Occipital lobe (tissue), 2 donors: ENCODE results near the gene POU2F1. TPM values are rescaled to one million over a fixed set of nuclear protein-coding genes. Genes with fewer than 3 reads are reported as not detected.

Experiments used
- DNase-seq: peaks from one replicate; lab custom pipeline; 2025; lab: John Stamatoyannopoulos, UW
- total RNA-seq: library from RNA; depleted of rRNA; stranded (reverse); fragments of >200 nt; gene quantifications from one replicate; pipeline ENCODE4 v1.2.3, GENCODE V29; 2014

The POU2F1 gene
- total RNA-seq, 1 donor from 2014 or later, result 34.6 TPM

DNA sequence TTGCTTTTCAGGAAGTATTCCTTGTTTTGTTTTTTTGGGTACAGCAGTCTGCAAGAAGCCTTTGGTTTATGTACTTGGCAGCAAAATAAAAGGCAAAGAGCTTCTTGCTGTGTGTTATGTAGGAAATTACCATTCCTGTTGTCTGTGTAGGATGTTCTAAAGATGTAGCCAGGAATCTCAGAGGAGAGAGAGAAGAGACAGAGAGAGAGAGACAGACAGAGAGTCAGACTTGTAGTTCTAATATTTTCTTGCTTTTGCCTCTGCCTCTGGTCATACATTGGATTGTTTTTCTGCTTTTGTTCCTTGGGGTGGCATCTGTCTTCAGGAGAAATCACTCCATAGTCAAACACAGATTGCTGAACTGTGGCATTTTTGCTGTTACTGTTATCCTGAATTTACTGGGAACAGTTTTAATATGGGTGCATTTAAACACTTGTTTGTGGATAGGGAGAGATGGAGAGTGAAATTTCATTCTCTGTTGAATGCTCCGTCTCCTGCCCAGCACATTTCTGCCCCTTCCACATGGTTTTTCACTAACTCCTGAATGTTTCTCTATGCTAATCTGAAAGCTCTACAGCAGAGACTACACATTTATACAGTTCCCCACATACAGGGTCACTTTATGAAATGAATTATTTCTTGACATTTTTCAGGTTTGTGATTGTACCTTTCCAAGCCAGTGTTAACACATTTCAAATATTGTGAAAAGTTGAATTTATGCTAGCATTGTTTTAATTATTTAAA, 49.8 kb downstream of the POU2F1 start:
- DNase-seq, result no peak

DNA sequence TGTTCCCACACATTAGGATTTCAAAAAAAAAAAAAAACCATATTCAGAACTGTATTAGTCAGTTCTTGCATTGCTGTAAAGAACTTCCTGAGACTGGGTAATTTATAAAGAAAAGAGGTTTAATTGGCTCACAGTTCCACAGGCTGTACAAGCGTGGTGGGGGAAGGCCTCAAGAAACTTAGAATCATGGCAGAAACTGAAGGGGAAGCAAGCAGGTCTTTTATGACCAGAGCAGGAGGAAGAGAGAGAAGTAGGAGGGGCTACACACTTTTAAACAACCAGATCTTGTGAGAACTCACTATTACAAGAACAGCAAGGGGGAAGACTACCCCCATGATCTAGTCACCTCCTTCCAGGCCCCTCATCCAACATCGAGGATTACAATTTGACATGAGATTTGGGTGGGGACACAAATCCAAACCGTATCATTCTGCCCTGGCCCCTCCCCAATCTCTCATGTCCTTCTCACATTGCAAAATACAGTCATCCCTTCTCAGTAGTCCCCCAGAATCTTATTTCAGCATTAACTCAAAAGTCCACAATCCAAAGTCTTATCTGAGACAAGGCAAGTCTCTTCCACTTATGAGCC, 51.8 kb downstream of the POU2F1 start:
- DNase-seq, result no peak

DNA sequence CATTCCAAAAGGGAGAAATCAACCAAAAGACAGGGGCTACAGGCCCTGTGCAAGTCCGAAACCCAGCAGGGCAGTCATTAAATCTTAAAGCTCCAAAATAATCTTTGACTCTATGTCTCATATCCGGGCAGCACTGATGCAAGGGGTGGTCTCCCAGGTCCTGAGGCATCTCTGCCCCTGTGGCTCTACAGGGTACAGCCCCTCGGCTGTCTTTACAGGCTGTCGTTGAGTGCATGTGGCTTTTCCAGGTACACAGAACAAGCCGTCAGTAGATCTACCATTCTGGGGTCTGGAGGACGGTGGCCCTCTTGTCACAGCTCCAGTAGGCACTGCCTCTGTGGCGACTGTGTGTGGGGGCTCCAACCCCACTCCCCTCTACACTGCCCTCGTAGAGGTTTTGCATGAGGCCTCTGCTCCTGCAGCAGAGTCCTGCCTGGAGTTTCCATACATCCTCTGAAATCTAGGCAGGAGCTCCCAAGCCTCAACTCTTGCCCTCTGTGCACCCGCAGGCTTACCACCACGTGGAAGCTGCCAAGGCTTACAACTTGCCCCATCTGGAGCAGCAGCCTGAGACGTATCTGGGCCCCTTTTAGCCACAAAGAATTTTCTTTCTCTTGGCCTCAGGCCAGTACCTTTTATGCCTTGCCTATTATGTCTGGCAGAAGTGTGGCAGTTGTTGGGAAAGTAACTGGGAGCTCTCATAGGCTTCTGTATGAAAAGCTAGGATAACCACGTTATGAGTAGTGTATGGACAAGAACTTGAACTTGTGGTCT, 52.5 kb downstream of the POU2F1 start:
- no peak for DNase-seq

DNA sequence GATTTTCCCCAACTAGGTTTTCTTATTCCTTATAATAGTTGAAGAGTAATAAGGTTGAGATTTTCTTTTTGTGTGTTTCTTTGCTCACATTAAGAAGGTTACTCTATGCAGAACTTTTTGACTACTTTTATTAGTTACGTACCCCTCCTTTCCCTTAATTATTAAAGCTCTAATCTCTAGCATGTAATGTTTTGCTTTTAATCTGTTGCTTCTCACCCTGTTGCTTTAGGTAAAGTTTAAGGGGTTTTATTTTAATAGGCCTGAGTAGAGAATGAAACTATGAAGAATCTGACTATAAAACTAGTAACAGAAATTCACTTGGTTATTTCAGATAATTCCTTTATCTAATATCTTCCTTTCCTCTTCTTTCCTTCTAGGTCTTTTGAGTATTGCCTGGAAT, 53.4 kb downstream of the POU2F1 start:
- DNase-seq, result no peak

DNA sequence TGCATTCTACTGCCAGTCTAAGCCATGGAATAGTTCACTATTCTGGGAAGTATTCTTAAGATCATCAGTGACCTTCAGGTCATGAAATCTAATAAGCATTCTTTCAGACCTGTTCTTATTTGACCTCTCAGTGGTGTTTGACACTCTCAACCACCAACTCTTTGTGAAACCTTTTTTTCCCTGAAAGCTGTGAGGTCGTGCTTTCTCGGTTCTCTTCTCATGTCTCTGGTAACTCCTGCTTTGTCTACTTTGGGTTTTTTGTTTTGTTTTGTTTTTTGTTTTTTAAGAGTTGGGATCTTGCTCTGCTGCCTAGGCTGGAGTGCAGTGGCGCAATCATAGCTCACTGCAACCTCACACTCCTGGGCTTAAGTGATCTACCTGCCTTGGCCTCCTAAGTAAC, 56.3 kb downstream of the POU2F1 start:
- DNase-seq, result no peak

DNA sequence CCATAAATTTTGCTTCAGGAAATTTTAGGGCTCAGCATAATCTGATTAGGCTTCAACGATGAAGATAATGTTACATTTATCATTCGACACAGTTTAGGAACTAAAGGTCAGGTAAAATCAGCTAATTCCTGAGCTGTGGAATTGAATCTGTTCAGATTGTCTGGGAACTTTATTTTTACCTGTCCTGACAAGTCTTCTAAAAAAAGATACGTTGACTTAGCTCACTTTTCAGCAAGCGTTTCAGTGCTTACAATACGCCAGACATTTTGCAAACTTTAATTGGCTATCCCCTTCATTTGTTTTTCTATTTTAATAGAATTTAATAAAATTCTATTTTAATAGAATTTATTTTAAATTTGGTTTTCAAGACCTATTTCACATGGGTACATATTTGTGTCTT, 57.8 kb downstream of the POU2F1 start:
- DNase-seq, result no peak

DNA sequence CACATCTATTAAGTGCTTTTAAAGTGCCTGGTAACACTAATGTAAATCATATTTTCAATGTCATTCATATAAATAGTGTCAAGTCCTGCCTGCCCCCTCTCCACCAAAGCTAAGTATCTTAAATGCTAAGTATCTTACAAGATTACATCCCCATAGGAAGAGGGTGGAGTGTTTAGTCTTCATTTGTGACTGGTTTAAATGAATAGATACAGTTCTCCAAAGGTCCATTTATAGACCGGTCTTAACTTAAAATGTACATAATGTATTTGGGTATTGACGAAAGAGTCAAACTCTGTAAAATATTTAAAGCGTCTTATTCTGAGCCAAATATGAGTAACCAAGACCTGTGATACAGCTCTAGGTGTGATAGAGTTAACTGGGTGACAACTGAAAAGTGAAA, 60.2 kb downstream of the POU2F1 start:
- no peak for DNase-seq

DNA sequence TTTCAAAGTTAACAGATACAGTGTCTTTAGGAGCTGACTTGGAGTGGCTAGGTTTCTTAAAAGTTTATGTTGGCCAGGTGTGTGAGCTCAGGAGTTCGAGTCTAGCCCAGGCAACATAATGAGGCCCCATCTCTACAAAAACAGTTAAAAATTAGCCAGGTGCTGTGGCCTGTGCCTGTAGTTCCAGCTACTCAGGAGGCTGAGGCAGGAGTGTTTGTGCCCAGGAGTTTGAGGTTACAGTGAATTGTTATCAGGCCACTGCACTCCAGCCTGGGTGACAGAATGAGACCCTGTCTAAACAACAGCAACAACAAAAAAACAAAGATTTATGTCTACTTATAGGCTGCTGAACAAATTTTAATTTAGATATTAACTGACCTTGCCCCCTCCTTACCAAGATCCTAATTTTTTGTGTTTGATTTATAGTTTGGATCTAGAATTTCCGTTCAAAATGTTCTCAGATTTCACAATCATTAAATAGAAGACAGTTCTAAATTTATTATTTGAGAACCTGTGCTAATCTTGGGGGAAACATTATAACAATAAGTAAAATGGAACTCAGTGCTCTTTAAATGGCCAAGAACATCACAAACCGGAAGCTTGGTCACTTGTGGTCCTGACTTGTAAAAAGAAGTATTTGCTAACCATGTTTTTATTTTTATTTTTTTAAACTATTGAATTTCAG, 67.8 kb downstream of the POU2F1 start:
- no peak for DNase-seq

DNA sequence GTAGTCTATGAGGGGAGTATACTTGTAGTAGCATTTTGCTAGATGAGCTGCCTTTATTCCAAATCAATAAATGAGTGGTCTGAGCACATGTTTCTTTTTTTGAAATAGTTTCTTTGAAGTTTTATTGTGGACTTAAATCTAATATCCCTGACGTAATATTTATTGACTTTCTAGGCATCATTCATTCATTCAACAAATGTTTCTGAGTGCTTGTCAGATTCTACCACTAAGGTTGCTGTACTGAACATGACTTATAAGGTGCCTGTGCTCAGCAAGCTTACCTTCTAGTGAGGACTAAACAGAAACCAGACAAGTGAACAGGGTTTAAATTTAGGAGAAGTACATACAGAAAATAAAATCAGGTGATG, 68.4 kb downstream of the POU2F1 start:
- no peak for DNase-seq

DNA sequence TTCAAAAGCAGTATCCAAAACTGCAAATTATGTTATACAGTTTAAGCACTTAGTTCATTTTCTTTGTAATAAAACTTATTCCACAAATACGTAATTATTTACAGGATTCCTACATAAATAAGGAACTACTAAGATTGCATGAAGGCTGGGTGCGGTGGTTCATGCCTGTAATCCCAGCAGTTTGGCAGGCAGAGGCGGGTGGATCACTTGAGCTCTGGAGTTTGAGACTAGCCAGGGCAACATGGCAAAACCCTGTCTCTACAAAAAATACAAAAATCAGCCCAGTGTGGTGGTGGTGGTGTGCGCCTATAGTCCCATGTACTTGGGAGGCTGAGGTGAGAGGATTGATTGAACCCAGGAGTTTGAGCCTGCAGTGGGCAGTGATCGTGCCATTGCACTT, 69.3 kb downstream of the POU2F1 start:
- no peak for DNase-seq

DNA sequence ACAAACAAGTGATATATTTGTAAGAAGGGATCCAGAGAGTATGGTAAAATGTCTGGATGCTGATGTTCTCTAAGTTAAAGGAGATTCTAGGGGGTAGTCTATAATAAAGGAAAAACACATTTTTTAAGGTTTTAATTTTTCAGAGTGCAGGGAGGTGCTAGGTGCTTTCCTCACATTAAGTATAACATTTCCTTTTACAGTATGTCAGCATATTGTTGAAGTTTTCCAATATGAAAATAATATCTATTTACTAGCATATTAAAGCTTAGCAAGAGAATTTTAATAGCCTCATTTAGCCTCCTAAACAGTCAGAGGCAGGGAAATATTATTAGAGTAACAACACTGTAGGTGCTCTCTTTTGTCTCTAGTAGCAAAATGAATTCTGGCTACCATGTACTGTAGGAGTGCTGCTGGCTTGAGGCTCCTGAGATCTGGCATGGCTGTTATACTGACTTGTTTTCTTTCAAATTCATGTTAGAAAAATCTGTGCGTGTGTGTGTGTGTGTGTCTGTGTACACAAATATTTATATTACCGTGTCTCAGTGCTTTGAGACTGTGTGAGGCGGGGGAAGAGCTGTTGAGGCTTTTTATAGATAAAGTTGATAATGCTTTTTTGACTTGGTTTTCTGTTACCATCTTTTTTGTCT, 71.0 kb downstream of the POU2F1 start:
- no peak for DNase-seq

DNA sequence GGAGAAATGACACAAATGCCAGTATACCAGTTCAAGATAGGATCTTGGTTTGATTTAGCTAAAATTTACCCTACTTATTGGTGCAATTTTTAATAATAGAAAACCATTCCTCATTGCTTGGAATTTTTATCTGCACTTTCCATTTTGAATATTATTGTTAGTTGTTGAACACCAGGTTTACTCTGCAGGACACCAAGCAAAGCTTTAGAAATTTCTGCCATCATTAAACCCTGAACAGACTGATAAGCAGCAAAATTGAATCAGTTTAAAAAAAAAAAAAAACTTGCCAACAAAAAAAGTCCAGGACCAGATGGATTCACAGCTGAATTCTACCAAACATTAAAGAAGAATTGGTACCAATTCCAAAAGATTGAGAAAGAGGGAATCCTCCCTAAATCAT, 71.5 kb downstream of the POU2F1 start:
- DNase-seq, result no peak

DNA sequence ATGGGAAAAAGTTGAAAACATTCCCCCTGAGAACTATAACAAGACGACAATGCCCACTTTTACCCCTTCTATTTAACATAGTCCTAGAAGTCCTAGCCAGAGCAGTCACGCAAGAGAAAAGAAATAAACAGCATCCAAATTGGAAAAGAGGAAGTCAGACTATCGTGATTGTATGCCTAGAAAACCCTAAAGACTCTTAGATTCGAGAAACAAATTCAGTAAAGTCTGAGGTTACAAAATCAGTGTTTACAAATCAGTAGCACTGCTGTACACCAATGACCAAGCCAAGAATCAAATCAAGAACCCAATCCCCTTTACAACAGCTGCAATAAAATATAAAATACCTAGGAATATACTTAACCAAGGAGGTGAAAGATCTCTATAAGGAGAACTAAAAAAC, 72.4 kb downstream of the POU2F1 start:
- DNase-seq, result no peak

DNA sequence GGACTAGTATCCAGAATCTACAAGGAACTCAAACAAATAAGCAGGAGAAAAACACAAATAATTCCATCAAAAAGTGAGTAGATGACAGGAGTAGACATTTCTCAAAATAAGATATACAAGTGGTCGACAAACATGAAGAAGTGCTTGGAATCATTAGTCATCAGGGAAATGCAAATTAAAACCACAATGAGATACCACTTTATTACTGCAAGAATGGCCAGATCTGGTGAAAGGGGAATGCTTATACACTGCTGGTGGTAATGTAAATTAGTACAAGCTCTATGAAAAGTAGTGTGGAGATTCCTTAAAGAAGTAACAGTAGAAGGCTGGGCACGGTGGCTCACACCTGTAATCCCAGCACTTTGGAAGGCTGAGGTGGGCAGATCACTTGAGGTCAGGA, 73.8 kb downstream of the POU2F1 start:
- DNase-seq, result no peak

DNA sequence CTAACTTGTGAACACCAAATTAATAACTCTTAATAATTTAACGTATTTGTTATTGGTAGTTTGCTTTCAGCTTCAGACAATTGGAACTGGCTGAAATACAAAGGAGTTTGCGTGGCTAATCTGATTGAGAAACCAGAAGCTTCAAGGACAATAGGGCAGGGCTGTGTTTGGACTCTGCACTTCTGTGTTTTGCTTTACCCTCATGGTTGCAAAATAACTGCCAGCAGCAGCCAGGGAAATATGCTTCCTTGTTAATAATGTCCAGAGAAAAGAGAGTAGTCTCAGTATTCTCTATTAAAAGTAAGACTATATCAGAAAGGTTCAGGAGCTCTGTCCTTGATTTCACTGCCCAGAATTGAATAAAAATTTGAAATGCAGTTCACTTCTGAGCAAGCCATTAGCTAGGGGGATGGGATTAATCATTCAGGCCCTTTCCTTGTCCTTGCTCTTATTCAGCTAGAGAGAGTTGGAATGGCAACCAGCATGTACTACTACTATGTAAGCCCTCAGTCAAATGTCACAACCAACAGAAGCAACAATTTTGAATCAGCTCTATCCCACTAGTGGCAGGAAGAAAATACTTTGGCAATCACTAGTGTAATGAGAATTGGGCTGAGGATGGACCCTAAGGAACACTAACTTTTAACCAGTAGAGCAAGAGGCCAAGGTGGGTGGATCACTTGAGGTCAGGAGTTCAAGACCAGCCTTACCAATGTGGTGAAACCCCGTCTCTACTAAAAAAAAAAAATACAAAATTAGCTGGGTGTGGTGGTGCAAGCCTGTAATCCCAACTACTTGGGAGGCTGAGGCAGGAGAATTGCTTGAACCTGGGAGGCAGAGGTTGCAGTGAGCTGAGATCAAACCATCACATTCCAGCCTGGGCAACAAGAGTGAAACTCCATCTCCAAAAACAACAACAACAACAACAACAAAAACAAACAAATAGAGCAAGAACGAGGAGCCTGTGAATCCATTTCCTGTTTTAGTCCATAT, 76.8 kb downstream of the POU2F1 start:
- no peak for DNase-seq

DNA sequence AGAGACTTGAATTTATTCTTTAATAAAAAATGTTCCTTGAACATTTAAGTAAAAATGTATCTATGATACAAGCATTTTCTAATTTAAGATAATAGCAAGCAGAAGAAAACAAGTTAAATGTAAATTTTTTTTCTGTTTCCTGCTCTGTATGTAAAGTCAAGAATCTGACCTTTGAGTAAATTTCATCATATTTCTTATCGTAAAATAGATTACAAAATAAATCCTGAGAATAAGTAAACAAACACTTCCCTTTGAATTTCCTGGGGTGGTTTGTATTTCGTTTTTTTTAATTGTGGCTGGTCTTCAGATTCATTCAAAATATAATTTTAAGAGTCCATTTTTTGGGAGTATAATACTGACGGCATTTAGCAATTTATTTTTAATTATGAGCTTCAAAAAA, 77.6 kb downstream of the POU2F1 start:
- DNase-seq, result no peak

DNA sequence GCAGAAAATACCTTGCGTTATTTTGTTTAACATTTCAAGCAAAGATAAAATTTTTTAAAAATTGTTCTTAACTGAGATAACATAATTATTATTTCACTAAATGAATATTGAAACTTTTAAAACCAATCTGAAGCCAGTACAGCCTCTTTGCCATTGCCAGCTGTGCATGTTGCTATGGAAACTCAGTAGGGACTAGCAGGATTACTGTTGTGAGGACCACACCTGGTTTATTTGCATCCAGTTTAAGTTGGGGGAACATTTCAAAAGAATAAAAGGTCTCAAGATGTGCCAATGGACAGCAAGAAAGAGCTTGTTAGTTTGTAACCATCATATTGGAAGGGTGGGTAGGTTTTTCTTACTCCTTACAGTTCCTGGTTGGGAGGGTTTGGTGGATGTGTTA, 80.7 kb downstream of the POU2F1 start:
- no peak for DNase-seq

DNA sequence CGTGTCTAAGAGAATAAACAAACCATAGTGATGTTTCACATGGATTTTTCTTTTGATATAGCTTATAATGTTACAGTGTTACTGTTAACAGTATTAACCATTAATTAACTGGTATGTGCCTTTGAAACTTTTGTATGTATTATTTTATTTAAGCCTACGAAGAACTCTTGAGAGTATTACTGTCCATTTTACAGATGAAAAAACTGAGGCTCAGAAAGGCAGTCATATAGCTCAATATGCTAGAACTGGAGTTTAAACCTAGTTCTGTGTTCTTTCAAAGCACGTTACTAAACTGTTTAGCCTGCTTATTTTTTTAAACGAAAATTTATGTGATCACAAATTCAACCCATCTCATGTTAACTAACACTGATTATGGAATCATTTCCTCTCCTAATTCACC, 83.5 kb downstream of the POU2F1 start:
- DNase-seq, result no peak

DNA sequence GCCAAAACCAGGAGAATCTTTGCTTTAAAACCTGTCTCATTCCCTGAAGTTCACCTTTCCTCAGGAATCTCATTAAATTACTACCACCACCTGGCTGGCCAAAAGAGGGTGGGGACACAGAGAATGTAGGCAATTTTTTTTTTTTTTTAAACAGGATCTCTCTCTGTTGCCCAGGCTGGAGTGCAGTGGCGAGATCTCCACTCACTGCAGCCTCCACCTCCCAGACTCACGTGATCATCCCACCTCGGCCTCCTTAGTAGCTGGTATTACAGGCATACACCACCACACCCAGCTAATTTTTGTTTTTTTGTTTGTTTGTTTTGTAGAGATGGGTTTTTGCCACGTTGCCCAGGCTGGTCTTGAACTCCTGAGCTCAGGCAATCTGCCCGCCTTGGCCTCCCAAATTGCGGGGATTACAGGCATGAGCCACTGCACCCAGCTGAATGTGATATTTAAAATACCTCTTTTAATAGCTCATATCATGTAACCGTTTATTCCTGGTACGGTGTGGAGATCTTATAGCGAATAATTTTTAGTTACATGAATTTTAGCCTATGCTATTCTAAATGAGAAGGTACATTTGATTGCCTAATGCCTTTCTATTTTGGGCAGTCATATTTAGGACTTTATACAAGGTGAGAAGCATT, 84.5 kb downstream of the POU2F1 start:
- no peak for DNase-seq

DNA sequence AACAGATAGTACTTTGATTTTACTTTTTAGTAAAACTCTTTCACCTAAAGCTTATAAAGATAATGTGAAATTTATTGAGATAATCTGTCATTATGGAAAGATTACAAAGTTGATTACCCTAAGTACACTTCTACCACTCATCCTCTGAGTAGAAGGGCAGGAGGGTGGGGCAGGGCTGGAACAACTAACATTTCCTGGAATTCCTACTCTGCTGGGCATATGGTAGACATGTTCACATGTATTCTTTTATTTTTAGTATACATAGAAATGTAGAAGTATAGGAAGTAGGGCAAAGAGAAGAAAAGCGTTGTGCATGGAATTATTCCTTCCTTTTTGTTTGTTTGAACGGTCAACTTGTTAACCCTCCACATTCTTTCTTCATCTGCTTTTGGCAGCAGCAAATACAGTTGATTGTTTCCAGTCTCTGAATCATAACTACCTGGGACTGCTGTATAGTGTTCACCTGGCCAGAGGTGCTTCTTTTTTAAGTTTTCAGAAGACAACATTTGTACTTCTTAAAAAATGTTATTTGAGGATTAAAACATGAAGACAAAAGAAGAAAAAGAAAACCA, 85.1 kb downstream of the POU2F1 start:
- DNase-seq, result no peak
